ENCODE results near the gene NFYA.

The NFYA gene

DNA sequence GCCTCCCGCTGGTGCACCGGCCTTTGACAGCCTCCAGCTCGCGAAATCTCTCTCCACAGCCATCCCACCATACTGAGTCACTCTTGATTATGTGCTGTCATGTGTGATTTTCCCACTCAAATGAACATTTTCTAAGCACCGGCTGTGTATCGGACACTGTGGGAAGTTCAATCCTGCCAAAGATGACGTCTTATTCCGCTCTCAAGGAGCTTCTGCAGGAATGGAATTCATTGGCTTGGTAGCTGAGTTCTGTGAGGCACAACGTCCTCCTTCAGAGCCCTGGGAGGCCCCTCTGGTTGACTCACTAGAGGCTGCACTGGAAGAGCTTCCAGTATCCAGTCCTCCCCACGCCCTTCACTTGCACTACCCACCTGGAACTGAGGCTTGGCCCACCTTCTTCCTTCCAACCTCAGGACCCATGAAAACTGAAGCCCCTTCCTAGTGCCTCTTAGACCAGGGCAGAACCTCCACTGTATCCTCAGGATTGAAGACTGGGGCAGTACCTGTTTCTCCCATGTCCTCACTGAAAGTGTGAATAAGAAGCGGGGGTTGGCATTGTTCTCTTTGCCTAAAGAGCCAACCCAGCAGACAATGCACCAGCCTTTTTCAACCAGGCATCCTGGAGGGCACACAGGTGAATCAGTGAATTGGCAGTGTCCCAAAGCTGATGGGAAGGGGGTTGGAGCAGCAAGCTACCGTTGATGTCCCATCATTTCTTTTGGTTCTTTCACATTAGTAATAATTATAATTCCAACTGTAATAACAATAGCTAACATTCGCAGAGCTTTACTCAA is 35.5 kb upstream of the NFYA start:
- Histone ChIP-seq H3K9me3 (ENCODE audit: control insufficient read depth in 1 of 2, low read length in 2 of 2) (no peaks in the 10 kb centered on the region), H3K27ac (ENCODE audit: low read depth, low read length) (no peak overlapping the region), H3K4me3 (ENCODE audit: low read depth in 1 of 2, low read length in 2 of 2) (peak overlapping the region; percentile 67 to 82), H3K4me1 (ENCODE audit: control insufficient read depth in 1 of 2, insufficient read depth in 2 of 2, low read length in 2 of 2) (peaks cover 25 to 31% of the 10 kb centered on the region in 2 donors), H3K9ac (ENCODE audit: low read depth in 1 of 2, low read length in 2 of 2) (no peak overlapping the region), H3K36me3 (ENCODE audit: control insufficient read depth in 1 of 2, insufficient read depth in 2 of 2, low read length in 2 of 2) (peaks cover 7 to 23% of the 10 kb centered on the region in 2 donors), H3K27me3 (ENCODE audit: control insufficient read depth in 1 of 2, insufficient read depth in 2 of 2, low read length in 2 of 2) (no peaks in the 10 kb centered on the region)

DNA sequence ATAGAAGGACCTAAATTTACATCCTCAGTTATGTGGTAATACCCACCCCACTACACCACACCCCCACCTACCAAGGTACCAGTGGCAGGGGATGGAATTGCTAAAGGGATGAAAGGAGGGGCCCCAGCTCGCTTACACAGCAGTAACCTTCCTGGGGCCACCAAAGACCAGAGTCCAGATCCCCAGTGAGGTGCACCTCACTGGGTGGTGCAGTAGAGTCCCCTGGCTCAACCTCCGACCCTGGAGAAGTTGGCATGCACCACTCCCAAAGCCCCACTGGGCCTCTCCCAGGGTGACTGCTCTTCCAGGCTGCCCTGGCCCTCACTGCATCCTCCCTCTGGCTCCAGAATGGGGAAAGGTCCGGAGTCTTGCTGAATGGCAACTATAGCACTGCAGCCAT is 34.6 kb upstream of the NFYA start:
- peak overlapping the region; percentile 45 to 60 for H3K9ac ChIP-seq (ENCODE audit: low read depth in 1 of 2, low read length in 2 of 2)
- peak overlapping the region; percentile 67 to 82 for H3K4me3 ChIP-seq (ENCODE audit: low read depth in 1 of 2, low read length in 2 of 2)
- H3K9me3 ChIP-seq (ENCODE audit: control insufficient read depth in 1 of 2, low read length in 2 of 2), result no peaks in the 10 kb centered on the region
- peak overlapping the region; percentile 53 for H3K27ac ChIP-seq (ENCODE audit: low read depth, low read length)
- H3K27me3 ChIP-seq (ENCODE audit: control insufficient read depth in 1 of 2, insufficient read depth in 2 of 2, low read length in 2 of 2), result no peaks in the 10 kb centered on the region
- H3K4me1 ChIP-seq (ENCODE audit: control insufficient read depth in 1 of 2, insufficient read depth in 2 of 2, low read length in 2 of 2), result peaks cover 25 to 31% of the 10 kb centered on the region in 2 donors
- peaks cover 7 to 17% of the 10 kb centered on the region in 2 donors for H3K36me3 ChIP-seq (ENCODE audit: control insufficient read depth in 1 of 2, insufficient read depth in 2 of 2, low read length in 2 of 2)

DNA sequence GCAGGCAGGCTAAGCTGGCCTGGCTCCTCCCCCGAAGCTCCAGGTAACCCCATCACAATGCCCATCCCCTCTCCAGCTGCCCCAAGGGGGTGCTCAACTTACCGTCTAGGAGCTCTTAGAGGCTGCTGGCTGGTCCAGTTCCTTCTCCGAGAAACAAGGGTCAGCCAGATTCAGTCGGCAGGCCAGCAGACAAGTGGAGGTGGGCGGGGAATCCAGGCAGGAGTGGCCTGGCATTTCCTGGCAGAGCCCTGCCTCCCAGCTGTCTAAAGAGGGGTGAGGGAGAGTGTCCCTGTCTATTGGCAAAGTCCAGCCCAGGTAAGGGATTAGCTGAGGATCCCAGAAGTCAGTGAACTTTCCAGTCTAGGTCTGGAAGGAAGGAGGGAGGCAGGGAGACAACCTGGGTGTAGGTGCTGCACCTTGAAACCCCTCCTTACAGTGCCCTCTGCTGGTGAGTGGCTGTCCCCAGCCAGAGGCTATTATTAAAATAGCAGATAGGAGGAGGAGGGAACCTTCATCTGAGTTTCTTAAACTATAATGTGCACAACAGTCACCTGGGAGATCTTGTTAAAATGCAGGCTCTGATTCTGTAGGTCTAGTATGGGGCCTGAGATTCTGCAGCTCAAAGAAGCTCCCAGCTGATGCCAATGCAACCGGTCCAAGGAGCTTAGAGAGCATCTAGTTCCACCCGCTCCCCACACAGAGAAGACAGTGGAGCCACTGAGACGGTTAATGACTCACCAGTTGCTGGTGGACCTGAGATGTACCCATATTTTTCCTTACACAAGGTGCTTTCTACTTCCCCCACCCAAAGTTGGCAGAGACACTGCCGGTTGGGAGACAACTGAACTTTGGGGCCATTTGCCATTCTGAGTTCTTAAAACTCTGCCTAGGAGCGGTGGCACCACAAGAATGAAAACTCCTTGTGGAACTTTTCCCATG is 33.4 kb upstream of the NFYA start, which contains the start of gene UNC5CL:
TSS of gene UNC5CL (minus strand) at position 162 of the 939 bp plus-strand sequence. CDS start 4,147 bp downstream, outside the sequence.
- Histone ChIP-seq H3K36me3 (ENCODE audit: control insufficient read depth in 1 of 2, insufficient read depth in 2 of 2, low read length in 2 of 2) (peaks cover 5 to 6% of the 10 kb centered on the region in 2 donors), H3K4me3 (ENCODE audit: low read depth in 1 of 2, low read length in 2 of 2) (peak within 1 kb of the TSS; percentile 67 to 82), H3K9me3 (ENCODE audit: control insufficient read depth in 1 of 2, low read length in 2 of 2) (no peaks in the 10 kb centered on the region), H3K4me1 (ENCODE audit: control insufficient read depth in 1 of 2, insufficient read depth in 2 of 2, low read length in 2 of 2) (peaks cover 25 to 31% of the 10 kb centered on the region in 2 donors), H3K9ac (ENCODE audit: low read depth in 1 of 2, low read length in 2 of 2) (peak within 1 kb of the TSS; percentile 45 to 60), H3K27me3 (ENCODE audit: control insufficient read depth in 1 of 2, insufficient read depth in 2 of 2, low read length in 2 of 2) (no peaks in the 10 kb centered on the region), H3K27ac (ENCODE audit: low read depth, low read length) (peak within 1 kb of the TSS; percentile 53)

DNA sequence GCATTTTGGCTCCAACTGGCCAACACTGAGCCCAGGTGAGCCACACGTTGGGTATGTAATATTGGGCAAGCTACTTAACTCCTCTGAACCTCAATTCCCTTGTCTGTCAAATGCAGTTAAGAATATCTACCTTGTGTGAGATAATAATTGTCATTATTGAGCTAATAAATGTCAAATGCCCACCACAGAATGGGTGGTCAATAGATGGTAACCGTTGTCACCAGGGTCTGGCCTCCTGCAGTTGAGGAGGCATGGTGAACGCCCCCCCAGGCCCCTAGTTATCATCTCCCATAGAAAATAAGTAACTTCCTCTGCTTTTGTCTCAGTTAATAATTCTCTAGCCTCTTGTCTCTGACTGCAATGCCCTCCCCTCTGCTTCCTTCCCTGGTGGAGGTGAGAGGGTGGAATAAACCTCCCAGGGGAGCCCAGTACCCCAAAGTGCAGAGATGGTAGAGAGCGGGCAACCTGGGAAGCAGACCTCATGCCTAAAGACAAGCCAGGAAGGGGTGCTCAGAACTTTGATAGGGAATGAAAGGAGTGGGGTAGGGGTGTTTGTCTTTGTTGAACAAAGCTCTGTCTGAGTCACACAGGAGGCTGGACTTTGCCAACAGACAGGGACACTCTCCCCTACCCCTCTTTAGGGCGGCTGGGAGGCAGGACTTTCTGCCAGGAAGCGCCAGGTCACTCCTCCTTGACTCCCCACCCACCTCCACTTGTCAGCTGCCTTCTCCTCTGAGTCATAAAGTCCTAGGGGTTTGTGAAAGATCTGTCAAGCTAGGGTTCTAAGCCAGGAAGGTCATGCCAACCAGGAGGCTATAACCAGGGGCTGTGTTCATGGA is 32.5 kb upstream of the NFYA start:
- Histone ChIP-seq H3K27ac (ENCODE audit: low read depth, low read length) (peak overlapping the region; percentile 69), H3K9ac (ENCODE audit: low read depth in 1 of 2, low read length in 2 of 2) (peak overlapping the region in 1 of 2 donors; percentile 49), H3K4me3 (ENCODE audit: low read depth in 1 of 2, low read length in 2 of 2) (peak overlapping the region in 1 of 2 donors; percentile 82), H3K36me3 (ENCODE audit: control insufficient read depth in 1 of 2, insufficient read depth in 2 of 2, low read length in 2 of 2) (no peaks in the 10 kb centered on the region), H3K27me3 (ENCODE audit: control insufficient read depth in 1 of 2, insufficient read depth in 2 of 2, low read length in 2 of 2) (no peaks in the 10 kb centered on the region), H3K4me1 (ENCODE audit: control insufficient read depth in 1 of 2, insufficient read depth in 2 of 2, low read length in 2 of 2) (peaks cover 25 to 31% of the 10 kb centered on the region in 2 donors), H3K9me3 (ENCODE audit: control insufficient read depth in 1 of 2, low read length in 2 of 2) (no peaks in the 10 kb centered on the region)

DNA sequence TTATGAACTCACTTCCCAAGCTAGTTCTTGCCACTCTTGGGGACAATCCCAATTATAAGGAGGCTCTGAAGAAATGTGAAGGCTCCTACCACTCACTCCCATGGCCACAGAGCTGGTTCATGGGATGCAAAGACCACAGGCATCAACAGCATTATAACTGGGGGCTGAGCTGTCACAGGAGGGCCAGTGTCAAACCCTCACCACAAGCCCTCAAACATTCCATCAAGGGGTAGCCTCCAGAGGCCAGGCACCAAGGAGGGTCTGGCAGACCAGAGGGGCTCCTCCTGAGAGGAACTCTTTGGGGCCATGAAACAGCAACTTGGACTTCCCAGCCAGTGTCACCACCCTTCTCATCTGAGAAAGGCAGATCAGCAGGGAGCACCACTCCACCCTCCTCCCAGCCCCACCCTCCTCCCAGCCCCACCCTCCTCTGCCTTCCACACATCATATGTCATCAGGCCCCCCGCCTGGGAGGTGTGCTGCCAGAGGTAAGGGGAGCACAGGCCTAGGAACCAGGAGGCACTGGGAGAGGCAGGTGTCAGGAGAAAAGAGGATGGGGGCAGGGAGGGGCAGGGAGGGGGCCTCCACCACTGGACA is 31.7 kb upstream of the NFYA start:
- no peak overlapping the region for H3K4me3 ChIP-seq (ENCODE audit: low read depth in 1 of 2, low read length in 2 of 2)
- peak overlapping the region; percentile 69 for H3K27ac ChIP-seq (ENCODE audit: low read depth, low read length)
- H3K36me3 ChIP-seq (ENCODE audit: control insufficient read depth in 1 of 2, insufficient read depth in 2 of 2, low read length in 2 of 2), result no peaks in the 10 kb centered on the region
- no peaks in the 10 kb centered on the region for H3K27me3 ChIP-seq (ENCODE audit: control insufficient read depth in 1 of 2, insufficient read depth in 2 of 2, low read length in 2 of 2)
- H3K9me3 ChIP-seq (ENCODE audit: control insufficient read depth in 1 of 2, low read length in 2 of 2), result no peaks in the 10 kb centered on the region
- H3K4me1 ChIP-seq (ENCODE audit: control insufficient read depth in 1 of 2, insufficient read depth in 2 of 2, low read length in 2 of 2), result peaks cover 25 to 38% of the 10 kb centered on the region in 2 donors
- H3K9ac ChIP-seq (ENCODE audit: low read depth in 1 of 2, low read length in 2 of 2), result peak overlapping the region in 1 of 2 donors; percentile 22

DNA sequence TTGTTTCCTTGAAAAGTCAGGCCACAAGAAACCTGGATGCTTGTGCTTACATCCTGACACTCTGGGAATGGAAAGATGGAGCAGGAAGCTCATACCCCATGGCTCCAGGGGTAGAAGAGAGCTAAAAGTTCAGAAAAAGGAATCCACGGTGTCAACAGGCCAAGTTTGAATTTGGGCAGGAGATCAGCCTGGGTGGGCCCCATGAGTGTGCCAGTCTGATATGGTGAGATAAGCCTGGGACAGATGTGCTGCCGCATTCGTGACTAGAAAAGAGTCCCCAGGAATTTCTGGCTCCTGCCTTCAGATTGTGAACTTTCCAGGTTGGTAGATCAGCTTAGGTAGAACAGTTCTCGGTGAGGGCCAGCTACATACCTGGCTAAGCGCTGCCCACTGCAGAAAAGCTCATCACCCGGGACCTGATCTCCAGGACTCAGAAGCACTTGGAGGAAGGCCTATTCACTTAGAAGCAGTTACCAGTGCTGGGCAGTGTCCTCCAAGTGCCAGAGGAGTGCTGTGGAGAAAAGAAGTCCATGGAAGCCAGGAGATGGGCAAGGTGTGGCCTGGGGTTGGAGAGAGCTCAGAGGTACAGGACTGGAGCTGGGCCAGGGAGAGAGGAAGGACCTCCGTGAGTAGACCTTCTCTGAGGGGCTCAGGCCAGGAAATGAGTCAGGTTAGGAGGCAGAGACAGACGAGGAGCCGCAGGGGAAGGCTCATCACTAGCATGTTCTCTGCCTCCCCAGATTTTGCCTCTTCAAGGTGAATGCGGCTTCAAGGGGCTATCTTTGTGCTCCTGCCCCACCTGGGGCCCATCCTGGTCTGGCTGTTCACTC is 30.3 kb upstream of the NFYA start, which contains the start of gene TSPO2:
TSS of gene TSPO2 (plus strand) at position 242 of the 830 bp plus-strand sequence. CDS start at position 761, 519 bp downstream.
- Histone ChIP-seq H3K9ac (ENCODE audit: low read depth in 1 of 2, low read length in 2 of 2) (no peak within 1 kb of the TSS), H3K36me3 (ENCODE audit: control insufficient read depth in 1 of 2, insufficient read depth in 2 of 2, low read length in 2 of 2) (no peaks in the 10 kb centered on the region), H3K27ac (ENCODE audit: low read depth, low read length) (no peak within 1 kb of the TSS), H3K27me3 (ENCODE audit: control insufficient read depth in 1 of 2, insufficient read depth in 2 of 2, low read length in 2 of 2) (no peaks in the 10 kb centered on the region), H3K4me3 (ENCODE audit: low read depth in 1 of 2, low read length in 2 of 2) (no peak within 1 kb of the TSS), H3K4me1 (ENCODE audit: control insufficient read depth in 1 of 2, insufficient read depth in 2 of 2, low read length in 2 of 2) (peaks cover 17 to 30% of the 10 kb centered on the region in 2 donors), H3K9me3 (ENCODE audit: control insufficient read depth in 1 of 2, low read length in 2 of 2) (no peaks in the 10 kb centered on the region)

DNA sequence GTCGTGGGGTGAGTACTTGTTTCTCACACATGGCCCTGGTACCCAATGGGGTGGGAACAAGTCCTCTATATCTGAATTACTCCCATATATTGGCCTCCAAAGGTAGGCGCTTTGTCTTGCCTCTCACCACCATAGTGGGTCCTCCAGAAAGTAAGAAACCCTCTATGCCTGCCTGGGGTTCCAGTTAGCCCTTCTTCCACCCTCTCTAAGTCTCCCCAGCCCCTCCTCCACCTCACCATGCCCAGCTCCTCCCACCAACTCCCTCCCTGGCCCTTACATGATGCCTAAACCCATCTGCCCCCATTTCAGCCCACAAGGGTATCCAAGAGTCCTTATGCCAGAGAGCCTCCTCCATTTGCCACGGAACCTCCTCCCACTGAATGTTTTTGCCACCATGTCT is 29.6 kb upstream of the NFYA start:
- no peaks in the 10 kb centered on the region for H3K9me3 ChIP-seq (ENCODE audit: control insufficient read depth in 1 of 2, low read length in 2 of 2)
- no peak overlapping the region for H3K9ac ChIP-seq (ENCODE audit: low read depth in 1 of 2, low read length in 2 of 2)
- H3K4me3 ChIP-seq (ENCODE audit: low read depth in 1 of 2, low read length in 2 of 2), result no peak overlapping the region
- no peaks in the 10 kb centered on the region for H3K36me3 ChIP-seq (ENCODE audit: control insufficient read depth in 1 of 2, insufficient read depth in 2 of 2, low read length in 2 of 2)
- no peak overlapping the region for H3K27ac ChIP-seq (ENCODE audit: low read depth, low read length)
- H3K27me3 ChIP-seq (ENCODE audit: control insufficient read depth in 1 of 2, insufficient read depth in 2 of 2, low read length in 2 of 2), result no peaks in the 10 kb centered on the region
- peaks cover 16 to 29% of the 10 kb centered on the region in 2 donors for H3K4me1 ChIP-seq (ENCODE audit: control insufficient read depth in 1 of 2, insufficient read depth in 2 of 2, low read length in 2 of 2)

DNA sequence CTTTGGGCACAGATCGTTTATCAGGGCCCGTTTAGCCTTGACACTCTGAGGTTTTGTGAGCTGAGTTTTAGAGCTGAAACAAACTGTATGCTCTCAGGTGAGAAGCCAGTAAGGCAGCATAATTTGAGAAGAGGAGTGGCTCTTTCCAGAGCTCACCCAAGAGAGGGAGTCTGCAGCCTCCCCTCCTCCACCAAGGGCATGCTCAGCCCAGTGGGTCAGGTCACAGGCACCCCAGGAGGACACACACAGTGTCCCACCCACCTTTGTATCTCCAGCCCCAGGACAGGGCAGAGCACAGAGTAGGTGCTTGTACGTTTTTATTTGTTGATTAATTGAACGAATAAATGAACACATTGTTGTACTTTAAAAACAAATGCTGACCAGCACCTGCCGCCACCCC is 27.1 kb upstream of the NFYA start:
- H3K9ac ChIP-seq (ENCODE audit: low read depth in 1 of 2, low read length in 2 of 2), result no peak overlapping the region
- H3K4me1 ChIP-seq (ENCODE audit: control insufficient read depth in 1 of 2, insufficient read depth in 2 of 2, low read length in 2 of 2), result peaks cover 5 to 22% of the 10 kb centered on the region in 2 donors
- H3K4me3 ChIP-seq (ENCODE audit: low read depth in 1 of 2, low read length in 2 of 2), result no peak overlapping the region
- H3K36me3 ChIP-seq (ENCODE audit: control insufficient read depth in 1 of 2, insufficient read depth in 2 of 2, low read length in 2 of 2), result no peaks in the 10 kb centered on the region
- no peak overlapping the region for H3K27ac ChIP-seq (ENCODE audit: low read depth, low read length)
- H3K27me3 ChIP-seq (ENCODE audit: control insufficient read depth in 1 of 2, insufficient read depth in 2 of 2, low read length in 2 of 2), result no peaks in the 10 kb centered on the region
- H3K9me3 ChIP-seq (ENCODE audit: control insufficient read depth in 1 of 2, low read length in 2 of 2), result no peaks in the 10 kb centered on the region

All from duodenal mucosa (tissue), 2 donors.